Measurements from ENCODE around the gene FAM107B. TPM values are rescaled to one million over a fixed set of nuclear protein-coding genes. Genes with fewer than 3 reads are reported as not detected.
A peak's percentile ranks its signal among the peaks of the same experiment; 100 is the strongest.

FAM107B gene
- total RNA-seq, 1 experiment from 2014 or later = 39.9 TPM

GRCh38 chr10:14580671-14581332 is 193.9 kb downstream of the FAM107B start:
- no peak for DNase-seq (ENCODE audit: low read depth)

GRCh38 chr10:14579405-14579804 is 195.3 kb downstream of the FAM107B start:
- no peak for DNase-seq (ENCODE audit: low read depth)

- DNase-seq (ENCODE audit: low read depth) = no peak
These were observed 196.4 kb downstream of the FAM107B start for GRCh38 chr10:14578060-14578952.

GRCh38 chr10:14574885-14575284 is 199.8 kb downstream of the FAM107B start:
- no peak for DNase-seq (ENCODE audit: low read depth)

- DNase-seq (ENCODE audit: low read depth) = peak; percentile 32
These were observed 200.4 kb downstream of the FAM107B start for GRCh38 chr10:14574291-14574690.

- DNase-seq (ENCODE audit: low read depth) = peak; percentile 76
These were observed 200.9 kb downstream of the FAM107B start for GRCh38 chr10:14573666-14574261.

- DNase-seq (ENCODE audit: low read depth) = no peak
These were observed 201.9 kb downstream of the FAM107B start for GRCh38 chr10:14572811-14573210.

- DNase-seq (ENCODE audit: low read depth) = no peak
These were observed 202.7 kb downstream of the FAM107B start for GRCh38 chr10:14571866-14572507.

GRCh38 chr10:14570800-14571199 is 203.9 kb downstream of the FAM107B start:
- DNase-seq (ENCODE audit: low read depth) = no peak

GRCh38 chr10:14569274-14570060 is 205.2 kb downstream of the FAM107B start:
- no peak for DNase-seq (ENCODE audit: low read depth)

GRCh38 chr10:14567421-14567820 is 207.3 kb downstream of the FAM107B start:
- no peak for DNase-seq (ENCODE audit: low read depth)

GRCh38 chr10:14566498-14566897 is 208.2 kb downstream of the FAM107B start:
- no peak for DNase-seq (ENCODE audit: low read depth)

- DNase-seq (ENCODE audit: low read depth) = no peak
These were observed 209.5 kb downstream of the FAM107B start for GRCh38 chr10:14565199-14565598.

GRCh38 chr10:14564268-14564744 is 210.4 kb downstream of the FAM107B start:
- no peak for DNase-seq (ENCODE audit: low read depth)

- no peak for DNase-seq (ENCODE audit: low read depth)
These were observed 211.2 kb downstream of the FAM107B start for GRCh38 chr10:14563359-14563940.

GRCh38 chr10:14563076-14563336 is 211.7 kb downstream of the FAM107B start:
- DNase-seq (ENCODE audit: low read depth) = no peak

GRCh38 chr10:14562218-14563075 is 212.2 kb downstream of the FAM107B start:
- DNase-seq (ENCODE audit: low read depth) = no peak

GRCh38 chr10:14560791-14561765 is 213.6 kb downstream of the FAM107B start:
- no peak for DNase-seq (ENCODE audit: low read depth)

GRCh38 chr10:14560274-14560673 is 214.4 kb downstream of the FAM107B start:
- peak; percentile 81 for DNase-seq (ENCODE audit: low read depth)
